HL-60/S4 treated with phorbol 12-myristate 13-acetate at 8.2 ng/mL for 4 days and 3 days (cell line): ENCODE results near the gene MANSC1.
"Not testable (repeated sequence)": the region's sequence is repeated elsewhere in the genome, so short reads cannot be mapped to it uniquely, and the experiment has no call there.

Experiments
- in situ Hi-C: fragments of 300-500 bp; cut with MboI; formaldehyde crosslinking; loops from 2 replicates; pipeline ENCODE4 v1.15.0; 2022; ENCODE audit warnings: low sequenced_read_pairs

The MANSC1 gene

DNA sequence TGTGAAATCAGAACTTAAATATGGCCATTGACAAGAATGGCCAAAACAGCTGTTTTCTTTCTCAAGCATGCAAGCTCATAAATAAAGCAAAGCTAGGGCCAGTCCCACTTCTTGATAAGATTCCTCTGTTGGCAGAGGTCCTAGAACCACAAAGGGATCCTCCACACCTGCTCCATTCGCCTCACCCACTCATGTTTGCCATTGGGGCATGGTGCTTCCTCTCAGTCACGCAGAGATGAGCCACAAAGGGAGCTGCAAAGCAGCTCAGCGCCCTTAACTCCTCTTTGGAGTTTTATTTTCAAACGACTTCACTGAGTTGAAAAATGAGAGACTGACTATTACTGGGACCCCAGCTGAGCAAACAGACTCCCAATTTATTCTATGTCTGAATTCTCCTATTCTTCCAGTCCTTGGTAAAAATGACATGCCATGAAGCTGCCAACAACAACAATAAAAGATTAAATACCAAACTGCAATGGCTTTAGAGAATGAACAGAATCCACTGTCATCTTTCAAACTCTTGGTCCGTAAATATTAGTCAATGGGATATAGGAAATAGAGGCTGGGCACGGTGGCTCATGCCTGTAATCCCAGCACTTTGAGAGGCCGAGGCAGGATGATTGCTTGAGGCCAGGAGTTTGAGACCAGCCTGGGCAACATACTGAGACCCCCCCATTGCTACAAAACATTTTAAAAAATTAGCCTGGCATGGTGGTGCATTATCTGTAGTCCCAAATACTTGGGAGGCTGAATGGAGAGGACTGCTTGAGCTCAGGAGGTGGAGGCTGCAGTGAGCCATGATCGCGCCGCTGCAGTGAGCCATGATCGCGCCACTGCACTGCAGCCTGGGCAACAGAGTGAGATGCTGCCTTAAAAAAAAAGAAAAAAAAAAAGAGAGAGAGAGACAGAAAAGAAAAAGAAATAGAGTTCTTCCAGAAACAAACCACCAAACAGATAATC lies 16.4 kb downstream of the MANSC1 start:
- in situ Hi-C loops, result loop anchor here (25.0 kb wide), 1 partner anchor 796 kb away; no protein-coding TSS in a partner anchor

- in situ Hi-C loops, result loop anchor here (25.0 kb wide), 1 partner anchor 795 kb away; no protein-coding TSS in a partner anchor
These were observed 18.1 kb downstream of the MANSC1 start for GRCh38 chr12:12331896-12332295.

DNA sequence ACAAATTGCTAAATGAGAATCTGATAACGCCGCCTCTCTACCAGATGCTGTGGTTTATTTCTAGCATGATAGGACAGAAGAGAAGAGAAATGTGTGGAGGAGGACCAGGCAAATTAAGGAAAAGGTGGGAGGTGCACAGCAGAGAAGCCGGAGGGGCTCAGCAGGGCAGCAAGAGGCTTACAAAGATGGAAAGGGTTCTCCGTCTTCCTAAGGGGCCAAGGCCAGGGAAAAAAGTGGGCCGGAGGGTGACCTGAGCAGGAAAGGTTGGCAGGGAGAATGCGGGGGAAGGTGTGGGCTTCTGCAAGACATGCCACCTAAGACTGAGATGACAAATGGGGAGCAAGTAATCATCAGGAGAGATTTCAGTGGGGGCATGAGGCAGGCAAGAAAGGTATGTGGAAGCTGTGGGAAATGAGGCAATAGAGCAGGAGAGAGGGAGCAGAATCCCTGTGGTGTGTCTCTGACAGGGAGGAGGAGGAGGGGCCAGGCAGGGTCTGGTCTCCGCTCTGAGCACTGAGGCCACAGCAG lies 18.7 kb downstream of the MANSC1 start:
- in situ Hi-C loops, result loop anchor here (25.0 kb wide), 1 partner anchor 794 kb away; no protein-coding TSS in a partner anchor

GRCh38 chr12:12327802-12328201 lies 22.2 kb downstream of the MANSC1 start:
- in situ Hi-C loops, result loop anchor here (25.0 kb wide), 1 partner anchor 791 kb away; no protein-coding TSS in a partner anchor

- in situ Hi-C loops, result loop anchor here (25.0 kb wide), 1 partner anchor 789 kb away; no protein-coding TSS in a partner anchor
These were observed 23.8 kb downstream of the MANSC1 start for GRCh38 chr12:12326262-12326661.

GRCh38 chr12:12323591-12323990 lies 26.5 kb downstream of the MANSC1 start:
- in situ Hi-C loops, result no loop called here

GRCh38 chr12:12323118-12323517 lies 26.9 kb downstream of the MANSC1 start:
- in situ Hi-C loops, result no loop called here

DNA sequence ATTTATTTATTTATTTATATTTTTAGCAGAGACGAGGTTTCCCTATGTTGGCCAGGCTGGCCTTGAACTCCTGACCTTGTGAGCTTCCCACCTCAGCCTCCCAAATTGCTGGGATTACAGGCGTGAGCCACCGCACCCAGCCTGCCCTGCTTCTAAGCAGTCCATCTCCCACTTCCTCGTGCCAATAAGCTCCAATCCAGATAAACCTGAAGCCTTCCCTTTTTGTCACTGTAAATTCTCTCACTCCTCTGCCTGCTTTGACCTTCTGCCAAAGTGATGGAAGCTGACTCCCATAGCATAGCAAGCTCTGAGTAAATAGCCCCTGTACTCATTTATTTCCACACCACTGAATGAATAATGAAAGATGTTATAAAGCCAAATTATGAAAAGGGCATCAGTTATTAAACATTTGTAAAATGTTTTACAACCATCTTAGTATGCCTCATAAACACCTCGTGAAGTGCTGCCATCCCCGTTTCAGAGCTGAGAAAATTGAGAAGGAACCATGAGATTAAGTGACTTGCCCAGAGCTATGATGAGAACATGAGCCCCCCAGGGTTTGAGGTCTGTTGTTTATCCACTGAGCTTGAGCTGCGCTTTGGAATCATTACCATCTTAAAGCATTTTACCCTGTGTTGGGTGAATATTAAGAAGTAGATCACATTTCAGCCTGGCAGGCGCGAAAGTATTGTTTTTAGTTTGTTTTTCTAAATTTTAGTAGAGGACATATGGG lies 30.4 kb downstream of the MANSC1 start:
- in situ Hi-C loops, result no loop called here

- in situ Hi-C loops, result no loop called here
These were observed 34.2 kb downstream of the MANSC1 start for GRCh38 chr12:12315838-12316237.

DNA sequence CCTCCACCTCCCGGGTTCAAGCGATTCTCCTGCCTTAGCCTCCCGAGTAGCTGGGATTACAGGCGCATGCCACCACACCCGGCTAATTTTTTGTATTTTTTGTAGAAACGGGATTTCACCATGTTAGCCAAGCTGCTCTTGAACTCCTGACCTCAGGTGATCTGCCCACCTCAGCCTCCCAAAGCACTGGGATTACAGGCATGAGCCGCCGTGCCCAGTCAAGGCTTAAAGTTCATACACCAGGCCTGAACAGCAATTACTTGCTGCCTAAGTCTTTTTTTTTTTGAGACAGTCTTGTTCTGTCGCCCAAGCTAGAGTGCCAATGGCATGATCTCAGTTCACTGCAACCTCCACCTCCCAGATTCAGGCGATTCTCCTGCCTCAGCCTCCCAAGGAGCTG lies 39.3 kb downstream of the MANSC1 start:
- in situ Hi-C loops, result not testable (repeated sequence)

DNA sequence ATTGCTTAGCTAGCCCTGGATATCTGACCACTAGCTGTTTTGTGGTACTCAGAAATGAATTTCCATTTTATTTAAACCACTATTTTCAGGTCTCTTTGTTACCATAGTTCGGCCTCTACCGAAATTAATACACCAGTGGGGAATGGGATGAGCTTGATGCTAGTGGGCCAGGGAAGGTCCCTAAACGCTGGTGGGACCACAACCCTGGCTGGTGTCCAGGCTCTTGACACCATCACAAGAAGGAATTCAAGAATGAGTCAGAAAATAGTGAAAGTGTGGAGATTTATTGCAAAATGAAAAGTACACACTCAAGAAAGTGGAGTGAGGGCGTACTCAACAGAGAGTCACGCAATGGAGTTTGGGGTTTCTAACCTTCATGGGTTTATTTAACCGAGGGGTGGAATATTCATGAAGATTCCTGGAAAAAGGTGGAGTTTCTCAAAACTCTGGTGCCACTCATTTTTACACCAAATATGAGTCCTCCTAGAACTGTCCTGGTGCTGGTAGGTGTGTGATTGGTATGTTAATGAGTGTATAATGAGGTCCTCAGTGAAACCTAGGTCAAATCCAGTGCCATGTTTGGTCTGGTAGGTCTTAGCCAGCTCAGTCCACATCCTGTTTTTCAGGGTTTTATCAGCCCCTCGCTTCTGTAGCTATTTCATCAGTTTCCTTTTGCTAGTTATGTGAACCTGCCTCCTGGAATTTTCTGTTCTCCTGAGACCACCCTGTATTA lies 44.3 kb downstream of the MANSC1 start:
- in situ Hi-C loops, result no loop called here

GRCh38 chr12:12302976-12303375 lies 47.1 kb downstream of the MANSC1 start:
- in situ Hi-C loops, result no loop called here

- in situ Hi-C loops, result no loop called here
These were observed 48.9 kb downstream of the MANSC1 start for GRCh38 chr12:12301122-12301521.

- in situ Hi-C loops, result no loop called here
These were observed 52.7 kb downstream of the MANSC1 start for GRCh38 chr12:12297201-12297830.

- in situ Hi-C loops, result no loop called here
These were observed 55.6 kb downstream of the MANSC1 start for GRCh38 chr12:12294215-12295005.

GRCh38 chr12:12290206-12290605 lies 59.8 kb downstream of the MANSC1 start:
- in situ Hi-C loops, result no loop called here

GRCh38 chr12:12286441-12286840 lies 63.6 kb downstream of the MANSC1 start:
- in situ Hi-C loops, result no loop called here

GRCh38 chr12:12282761-12283425 lies 67.1 kb downstream of the MANSC1 start:
- in situ Hi-C loops, result no loop called here

GRCh38 chr12:12282202-12282601 lies 67.8 kb downstream of the MANSC1 start:
- in situ Hi-C loops, result no loop called here
